Bronchial smooth muscle cell (primary cell): ENCODE results near the gene NUDT11. TPM values are rescaled to one million over a fixed set of nuclear protein-coding genes. Genes with fewer than 3 reads are reported as not detected.

Source experiments
- total RNA-seq: library from RNA; depleted of rRNA; stranded (reverse); fragments of >200 nt; gene quantifications from 2 replicates; pipeline ENCODE4 v1.2.1, GENCODE V29; 2014

The NUDT11 gene
- total RNA-seq: 9.6 and 10.4 TPM in 2 replicates

GRCh38 chrX:51496501-51497291 is at the start of gene NUDT11:
Gene NUDT11, minus strand, starts transcription at chrX:51496592. Its CDS starts 148 bp downstream, at chrX:51496444.

Other genes with a start within 250 kb of the NUDT11 start
- gene NUDT10, start 163.8 kb downstream of the NUDT11 start, total RNA-seq: 1.4 and 2.7 TPM in 2 replicates
- not detected in 2 replicates for gene CENPVL3, start 122.3 kb upstream of the NUDT11 start, total RNA-seq
- gene CENPVL2, start 186.2 kb upstream of the NUDT11 start, total RNA-seq: not detected in 2 replicates
- gene CENPVL1, start 213.9 kb upstream of the NUDT11 start, total RNA-seq: not detected in 2 replicates
- gene GSPT2, start 246.8 kb upstream of the NUDT11 start, total RNA-seq: 4.6 and 7.1 TPM in 2 replicates